ENCODE data around the gene DNAJB8.

- TF ChIP-seq CTCF (IDR thresholded peaks at IDR 0.05) (no peak), POLR2A (IDR thresholded peaks at IDR 0.05) (no peak)
Observed at GRCh38 chr3:128472449-128473179, 5.9 kb upstream of the DNAJB8 start.
